ENCODE results near the gene PFN1. TPM values are rescaled to one million over a fixed set of nuclear protein-coding genes. Genes with fewer than 3 reads are reported as not detected.

Gene PFN1
- total RNA-seq, 1 experiment from 2014 or later: 1,213 TPM

GRCh38 chr17:4971826-4972225, 23.5 kb upstream of the PFN1 start:
- ChIA-PET CTCF (no interaction called here), POLR2A (no interaction called here), RAD21 (ENCODE audit: low non-redundant PET in 1 of 2, low total read pairs in 2 of 2, uncharacterized antibody in 2 of 2, unreplicated experiment in 2 of 2) (no interaction called here)
- Histone ChIP-seq H3K9me3 (ENCODE audit: control insufficient read depth in 1 of 2, insufficient read depth in 1 of 2, low read depth in 1 of 2, low read length in 2 of 2) (no peaks in the 10 kb centered on the region), H4K20me1 (ENCODE audit: insufficient read depth) (no peaks in the 10 kb centered on the region), H3K4me1 (ENCODE audit: control insufficient read depth in 1 of 2, insufficient read depth in 2 of 2, low read length in 2 of 2) (peaks cover 14 to 22% of the 10 kb centered on the region in 2 experiments), H3K79me2 (ENCODE audit: insufficient read depth, low read length) (peaks cover 5% of the 10 kb centered on the region; the same call in 1 of the 2 replicates), H3K36me3 (ENCODE audit: control insufficient read depth in 1 of 2, insufficient read depth in 2 of 2, low read length in 2 of 2) (peaks cover 4 to 13% of the 10 kb centered on the region in 2 experiments; a peak in 2 of 4 replicates), H3K27me3 (ENCODE audit: insufficient read depth, low read length) (no peaks in the 10 kb centered on the region), H3K9me2 (ENCODE audit: insufficient read depth) (no peaks in the 10 kb centered on the region), H3K4me3 (replicated peaks in 1 of 2; ENCODE audit: low read depth in 1 of 2, low read length in 2 of 2) (no peak overlapping the region), H3K9ac (ENCODE audit: low read length) (no peak overlapping the region), H3K27ac (ENCODE audit: low read depth, low read length) (no peak overlapping the region), H2AFZ (ENCODE audit: low read depth, low read length, poor library complexity, severe bottlenecking) (no peak overlapping the region), H3K4me2 (ENCODE audit: low read length) (no peak overlapping the region)
- BruUV-seq (replicated peaks): no TSS peak
- no peak for DNase-seq (ENCODE audit: low read depth, low spot score)
- TF ChIP-seq YY1 (IDR thresholded peaks at IDR 0.05; ENCODE audit: extremely low read depth, insufficient replicate concordance, low read depth, low read length): no peak
- no peak for TF ChIP-seq JUND (IDR thresholded peaks at IDR 0.05)
- no peak for TF ChIP-seq SIN3A (IDR thresholded peaks at IDR 0.05; ENCODE audit: low read depth)
- no peak for TF ChIP-seq CTCF (IDR thresholded peaks at IDR 0.05 in 2 of 3, conservative IDR thresholded peaks at IDR 0.05 in 1 of 3; ENCODE audit: borderline replicate concordance in 1 of 3, insufficient read depth in 1 of 3, low read depth in 2 of 3, low read length in 2 of 3)
- no peak for TF ChIP-seq MAX (IDR thresholded peaks at IDR 0.05)
- TF ChIP-seq POLR2A (IDR thresholded peaks at IDR 0.05; ENCODE audit: borderline replicate concordance, extremely low read depth, insufficient read depth, insufficient read length): no peak
- no peak for TF ChIP-seq POLR2AphosphoS5 (IDR thresholded peaks at IDR 0.05; ENCODE audit: low read depth, low read length)
- no peak for TF ChIP-seq TCF7L2 (IDR thresholded peaks at IDR 0.05; ENCODE audit: borderline replicate concordance, extremely low read depth, insufficient read depth, insufficient read length)
- TF ChIP-seq CEBPB (IDR thresholded peaks at IDR 0.05; ENCODE audit: low read depth): no peak
- no peak for TF ChIP-seq RAD21 (IDR thresholded peaks at IDR 0.05; ENCODE audit: low read depth)
- no peak for TF ChIP-seq SP1 (IDR thresholded peaks at IDR 0.05; ENCODE audit: low read depth)
- no peak for TF ChIP-seq FOSL1 (IDR thresholded peaks at IDR 0.05; ENCODE audit: low read depth)
- TF ChIP-seq ZFX (IDR thresholded peaks at IDR 0.05): no peak
- no peak for TF ChIP-seq SRF (IDR thresholded peaks at IDR 0.05; ENCODE audit: low read depth)
- TF ChIP-seq EGR1 (IDR thresholded peaks at IDR 0.05; ENCODE audit: low read depth): no peak
- no peak for TF ChIP-seq EZH2phosphoT487 (IDR thresholded peaks at IDR 0.05; ENCODE audit: borderline replicate concordance)
- TF ChIP-seq CBX3 (IDR thresholded peaks at IDR 0.05; ENCODE audit: low read depth): no peak
- no peak for TF ChIP-seq ELF1 (IDR thresholded peaks at IDR 0.05; ENCODE audit: borderline replicate concordance, low read depth)
- no peak for TF ChIP-seq REST (IDR thresholded peaks at IDR 0.05; ENCODE audit: low read depth)
- TF ChIP-seq ZBTB33 (IDR thresholded peaks at IDR 0.05; ENCODE audit: extremely low read depth, insufficient replicate concordance, low read length): no peak
- no peak for ATAC-seq
- intact Hi-C loops (cut with micrococcal nuclease): no loop called here

All from HCT116 (cell line).